ENCODE measurements around the gene ABLIM3. TPM values are rescaled to one million over a fixed set of nuclear protein-coding genes. Genes with fewer than 3 reads are reported as not detected.

ABLIM3 gene
- total and polyA plus RNA-seq, 2 of the 8 experiments (the other 6 are each of a cell fraction or from before 2014, with no cell fraction given): 0.36 to 0.56 TPM

DNA sequence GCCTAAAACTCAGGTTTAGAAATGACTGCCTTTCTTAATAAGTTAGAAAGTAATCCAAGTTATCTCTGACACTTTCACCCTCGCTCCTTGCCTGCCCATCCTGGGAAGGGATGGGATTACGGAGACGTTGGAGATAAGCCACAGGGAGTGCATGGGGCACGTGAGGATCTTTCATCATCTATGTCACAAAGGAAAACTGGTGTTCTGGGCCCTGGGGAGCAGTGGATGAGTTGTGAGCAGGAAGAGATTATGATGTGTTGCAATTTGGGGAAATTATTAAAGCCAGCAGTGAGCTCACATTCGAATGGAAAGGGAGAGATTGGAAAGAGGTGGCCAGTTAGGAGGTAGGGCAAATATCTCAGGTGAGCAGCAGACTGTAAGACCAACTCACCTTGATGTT is 143.2 kb downstream of the ABLIM3 start (continued):
- no peak for TF ChIP-seq HDAC2 (IDR thresholded peaks at IDR 0.05; ENCODE audit: borderline replicate concordance in 1 of 2, low read depth in 2 of 2, low read length in 2 of 2)
